NCI-H187 (cell line): ENCODE results near the gene SYNDIG1.

Experiments used
- DNase-seq, 2 experiments: peaks; one replicate each; lab custom pipeline; 2025; lab: John Stamatoyannopoulos, UW

SYNDIG1 gene

DNA sequence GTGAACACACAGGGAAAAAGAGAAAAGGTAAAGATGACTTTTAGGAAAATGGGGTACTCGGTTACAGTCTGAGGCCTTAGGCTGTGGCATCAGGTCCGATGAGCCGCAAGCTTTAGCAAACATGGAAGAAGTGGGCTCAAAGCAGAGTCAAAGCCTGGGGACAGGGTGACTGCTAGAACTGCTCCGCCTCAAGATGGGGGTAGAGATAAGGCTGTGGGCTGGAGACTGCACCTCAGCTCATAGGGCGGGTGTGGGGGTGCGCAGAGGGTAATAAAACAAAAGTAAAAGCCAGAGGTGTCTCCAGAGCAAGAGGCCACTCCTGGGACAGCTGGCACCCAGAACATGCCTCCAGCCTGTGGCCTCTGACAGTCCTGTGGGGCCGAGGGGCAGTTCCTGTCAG lies 21.3 kb upstream of the SYNDIG1 start:
- no peak for DNase-seq

DNA sequence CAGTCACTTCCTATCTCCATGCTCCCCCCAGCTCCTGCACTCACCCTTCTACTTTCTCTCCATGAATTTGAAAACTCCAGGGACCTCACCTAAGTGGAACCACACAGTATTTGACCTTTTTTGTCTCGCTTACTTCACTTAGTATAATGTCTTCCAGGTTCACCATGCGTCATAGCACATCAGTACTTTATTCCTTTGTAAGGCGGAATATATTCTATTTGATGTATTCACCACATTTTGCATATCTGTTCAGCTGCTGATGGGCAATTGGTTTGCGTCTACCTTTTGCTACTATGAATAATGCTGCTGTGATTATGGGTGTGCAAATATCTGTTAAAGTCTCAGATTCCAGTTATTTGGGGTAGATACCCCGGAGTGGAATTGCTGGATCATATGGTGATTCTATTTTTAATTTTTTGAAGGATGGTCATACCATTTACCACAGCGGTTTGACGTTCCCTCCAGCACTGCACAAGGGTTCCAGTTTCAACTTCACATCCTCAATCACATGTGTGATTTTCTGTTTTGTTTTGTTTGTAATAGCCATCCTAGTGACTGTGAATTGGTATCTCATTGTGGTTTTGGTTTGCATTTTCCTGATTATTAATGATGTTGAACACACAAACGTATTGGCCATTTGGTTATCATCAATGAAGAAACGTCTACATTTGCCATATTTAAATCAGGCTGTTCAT lies 20.3 kb upstream of the SYNDIG1 start:
- no peak for DNase-seq

DNA sequence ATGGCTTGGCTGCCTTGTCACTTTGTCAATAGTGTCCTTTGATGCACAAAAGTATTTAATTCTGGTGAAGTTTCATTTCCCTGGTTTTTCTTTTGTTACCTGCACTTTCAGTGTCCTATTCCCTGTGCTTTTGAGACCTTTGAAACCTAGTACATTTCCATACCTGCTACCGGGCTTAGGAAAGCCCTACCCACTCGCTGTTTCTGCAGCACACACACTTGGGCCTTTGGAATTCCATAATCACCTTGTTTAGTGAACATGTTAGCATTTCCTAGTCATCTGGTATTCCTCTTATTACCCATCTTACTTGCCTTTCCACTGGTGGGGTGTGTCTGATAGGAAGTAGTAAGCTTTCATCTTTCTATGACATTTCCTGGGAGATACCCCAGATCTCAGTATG lies 19.3 kb upstream of the SYNDIG1 start:
- no peak for DNase-seq

DNA sequence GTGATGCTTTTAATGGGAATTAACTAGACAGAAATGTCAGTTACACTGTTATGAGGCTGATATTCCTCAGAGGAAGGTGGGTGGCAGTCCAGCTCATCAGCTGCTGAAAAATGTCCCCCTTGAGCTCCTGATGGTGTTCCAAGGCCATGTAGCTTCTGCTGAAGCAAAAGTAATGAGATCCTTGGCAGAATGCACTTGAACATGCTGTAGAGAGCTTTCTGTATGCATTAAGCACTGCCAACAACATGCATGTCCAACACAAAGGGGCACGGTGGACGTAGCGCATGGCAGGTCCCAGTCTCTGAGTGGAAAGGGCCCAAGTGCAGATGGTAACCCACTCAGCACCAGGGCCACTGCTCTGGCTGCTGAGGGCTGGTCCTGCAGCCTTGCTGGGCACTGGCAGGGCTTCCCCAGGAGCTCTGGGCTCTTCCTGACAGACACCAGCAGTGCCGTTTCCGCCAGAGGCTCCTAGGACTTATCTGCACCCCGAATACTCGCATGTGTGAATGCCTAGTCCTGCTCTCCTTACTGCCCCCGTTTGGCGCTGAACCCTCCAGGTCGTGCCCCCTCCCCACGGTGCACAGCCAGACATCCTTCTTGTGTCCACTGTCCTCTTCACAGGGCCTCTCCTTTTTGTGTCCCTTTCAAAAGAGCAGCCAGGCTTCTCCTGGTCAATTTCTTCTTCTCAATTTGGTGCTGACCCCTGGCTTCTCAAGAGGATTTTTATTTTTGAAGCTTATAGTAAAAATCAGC lies 18.6 kb upstream of the SYNDIG1 start:
- DNase-seq, result no peak

DNA sequence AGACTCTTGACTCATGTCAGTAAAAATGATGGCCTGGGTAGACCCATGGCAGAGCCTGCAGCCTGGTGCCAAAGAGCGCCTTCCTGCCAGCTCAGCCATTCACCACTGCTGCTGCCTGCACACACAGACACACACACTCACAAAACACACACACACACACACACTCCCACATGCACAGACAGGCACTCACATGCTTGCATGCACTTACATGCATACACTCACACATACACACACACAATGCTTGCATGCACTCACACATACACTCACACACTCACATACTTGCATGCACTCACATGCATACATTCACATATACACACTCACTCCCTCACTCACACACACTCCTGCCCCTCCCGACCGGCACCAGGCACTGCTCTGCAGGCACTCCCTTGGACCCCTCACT lies 18.0 kb upstream of the SYNDIG1 start:
- DNase-seq, result no peak

DNA sequence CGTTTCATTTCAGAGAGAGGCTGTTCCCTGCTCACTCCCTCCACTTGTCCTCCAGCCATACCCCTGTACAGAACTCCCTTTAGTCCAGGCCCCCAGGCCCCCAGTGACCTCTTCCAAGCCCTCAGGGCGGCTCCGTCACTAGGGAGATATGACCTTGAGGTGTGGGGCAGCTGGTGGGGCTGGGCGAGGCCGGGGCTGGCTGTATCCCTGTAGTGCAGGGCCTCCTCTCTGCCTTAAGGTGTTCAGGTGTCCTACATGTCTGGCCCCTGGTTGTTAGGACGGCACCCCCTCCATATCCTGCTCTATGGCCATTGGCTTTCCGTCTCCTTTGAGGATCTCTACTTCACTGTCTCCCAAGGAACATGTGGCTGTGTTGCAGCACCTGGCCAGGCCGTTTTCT lies 17.4 kb upstream of the SYNDIG1 start:
- no peak for DNase-seq

DNA sequence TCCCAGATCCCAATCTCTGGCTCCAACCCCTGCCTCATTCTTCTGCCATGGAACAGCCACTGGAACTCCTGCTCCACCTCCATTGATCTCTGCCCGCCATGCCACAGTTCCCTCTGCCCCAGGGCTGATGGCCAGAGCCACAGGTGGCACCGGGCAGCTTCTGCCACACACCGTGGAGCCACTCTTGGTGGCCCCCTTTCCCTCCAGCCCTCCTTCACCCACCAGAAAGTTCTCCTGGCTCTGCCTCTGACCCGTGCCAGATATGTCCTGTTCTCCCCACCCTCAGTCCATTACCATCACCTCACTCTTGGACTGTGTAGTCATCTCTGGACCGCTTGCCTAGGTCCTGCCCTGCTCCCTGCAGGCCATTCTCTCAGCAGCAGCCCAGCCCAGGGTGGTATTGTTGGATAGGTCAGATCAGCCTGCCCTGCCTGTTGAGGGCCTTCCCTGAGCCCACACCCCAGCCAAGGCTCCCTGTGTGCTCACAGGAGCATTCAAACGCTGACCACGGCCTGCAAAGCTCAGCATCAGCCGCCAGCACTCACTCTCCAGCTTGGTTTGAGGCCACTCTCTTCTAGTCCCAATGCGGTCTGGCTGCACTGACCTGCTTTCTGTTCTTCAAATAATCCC lies 16.8 kb upstream of the SYNDIG1 start:
- DNase-seq, result no peak

DNA sequence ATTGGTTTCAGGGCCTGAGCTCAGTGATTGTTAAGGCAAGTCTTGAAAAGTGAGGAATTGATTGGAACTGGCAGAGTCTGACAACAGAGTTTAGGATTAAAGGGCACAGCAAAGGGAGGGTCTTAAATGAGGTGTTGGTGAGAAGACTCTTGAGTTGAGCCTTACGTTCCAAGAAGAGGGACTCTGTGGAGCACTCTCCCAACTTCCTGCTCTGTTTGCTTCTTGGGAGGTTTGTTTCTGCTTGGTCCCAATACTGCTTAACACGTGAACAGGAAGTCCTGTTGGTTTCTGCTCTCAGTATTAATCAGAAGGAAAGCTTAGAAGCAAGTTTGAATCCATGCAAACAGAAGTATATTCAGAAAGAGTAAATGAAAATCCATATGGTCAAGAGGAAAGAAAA lies 15.6 kb upstream of the SYNDIG1 start:
- DNase-seq, result no peak

DNA sequence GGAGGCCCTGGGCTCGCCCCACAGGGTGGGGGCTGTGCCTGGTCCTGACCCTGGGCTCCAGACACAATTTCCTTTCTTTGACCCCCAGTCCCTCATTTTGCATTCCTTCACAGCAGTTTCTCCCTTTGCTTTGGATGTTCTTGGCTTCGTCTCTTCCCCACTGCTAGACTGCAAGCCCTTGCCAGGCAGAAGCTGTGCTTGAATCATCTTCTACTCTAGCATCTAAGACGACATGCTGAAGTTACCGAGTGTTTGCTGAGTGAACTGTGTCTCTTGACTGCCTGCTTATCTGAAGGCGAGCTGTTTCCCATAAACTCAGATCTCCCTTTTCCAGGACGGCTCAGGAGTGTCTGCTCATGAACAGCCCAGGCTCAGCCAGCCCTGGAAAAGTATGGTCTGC lies 14.3 kb upstream of the SYNDIG1 start:
- DNase-seq, result peak in 1 of 2 experiments; percentile 23

DNA sequence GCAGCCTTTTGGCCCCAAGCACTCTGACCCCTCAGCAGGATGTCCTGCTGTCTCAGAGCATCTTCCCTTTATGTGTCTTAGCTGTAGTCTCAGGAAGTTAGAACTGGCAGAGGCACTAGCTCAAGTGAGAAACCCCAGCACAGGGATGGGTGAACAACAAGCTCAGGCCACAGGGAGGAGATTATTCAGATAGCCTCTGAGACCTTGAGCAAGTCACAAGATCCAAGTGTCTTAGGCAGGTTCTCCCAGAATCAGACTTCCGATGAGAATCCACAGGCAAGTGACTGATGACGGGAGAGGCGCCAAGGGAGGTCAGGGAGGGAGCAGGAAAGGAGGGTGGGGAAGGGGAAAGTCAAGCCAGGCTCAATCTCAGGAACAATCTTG lies 13.0 kb upstream of the SYNDIG1 start:
- DNase-seq, result no peak

DNA sequence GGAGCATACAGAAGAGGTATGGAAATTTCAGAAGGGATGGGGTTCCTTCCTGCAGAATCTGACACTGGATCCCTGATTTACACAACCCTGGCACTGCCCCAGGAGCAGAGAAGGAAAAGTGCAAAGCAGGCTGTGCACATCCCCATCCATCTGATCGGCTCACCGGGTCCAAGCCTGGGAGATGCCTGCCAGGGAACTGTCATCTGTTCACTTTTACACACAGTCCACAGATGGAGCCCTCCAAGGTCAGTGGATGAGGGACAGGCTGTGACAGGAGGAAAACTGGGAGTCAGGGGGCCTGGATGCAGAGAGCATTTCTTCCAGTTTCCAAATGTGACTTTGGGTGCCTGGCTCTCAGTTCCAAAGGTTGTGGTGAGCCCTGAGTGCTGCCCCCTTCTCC lies 11.0 kb upstream of the SYNDIG1 start:
- DNase-seq, result no peak

DNA sequence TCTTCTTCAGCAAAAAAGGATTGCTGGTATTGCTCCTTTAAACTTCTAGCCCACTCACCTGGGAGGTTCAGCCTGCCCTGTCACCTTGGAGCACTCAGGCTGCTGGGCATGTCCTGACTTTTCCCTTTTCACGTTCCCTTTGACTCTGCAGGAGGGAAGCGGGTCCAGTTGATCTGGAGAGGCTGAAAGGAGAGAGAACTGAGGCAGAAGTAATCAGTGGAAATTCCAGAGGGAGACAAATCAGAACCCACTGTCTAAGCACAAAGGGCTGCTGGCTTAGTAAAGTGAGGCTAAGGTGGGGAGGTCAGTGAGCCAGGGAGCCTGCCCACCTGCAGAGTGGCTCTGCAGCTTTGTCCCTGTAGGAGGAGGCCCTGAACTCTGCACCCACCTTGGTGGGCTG lies 9.7 kb upstream of the SYNDIG1 start:
- no peak for DNase-seq

DNA sequence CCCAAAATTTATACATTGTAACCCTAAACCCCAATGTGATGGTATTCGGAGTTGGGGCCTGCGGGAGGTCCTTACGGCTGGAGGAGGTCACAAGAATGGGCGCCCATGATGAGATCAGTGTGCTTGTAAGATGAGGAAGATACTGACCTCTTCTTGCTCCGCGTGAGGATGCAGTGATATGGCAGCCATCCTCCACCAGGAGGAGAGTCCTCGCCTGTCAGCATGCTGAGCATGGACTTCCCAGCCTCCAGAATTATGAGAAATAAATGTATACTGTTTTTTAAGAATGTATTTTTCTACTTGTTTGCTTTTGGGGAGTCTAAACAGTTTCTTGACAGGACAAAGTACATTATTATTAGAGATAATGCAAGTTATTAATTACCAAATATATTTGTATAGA lies 8.7 kb upstream of the SYNDIG1 start:
- no peak for DNase-seq

DNA sequence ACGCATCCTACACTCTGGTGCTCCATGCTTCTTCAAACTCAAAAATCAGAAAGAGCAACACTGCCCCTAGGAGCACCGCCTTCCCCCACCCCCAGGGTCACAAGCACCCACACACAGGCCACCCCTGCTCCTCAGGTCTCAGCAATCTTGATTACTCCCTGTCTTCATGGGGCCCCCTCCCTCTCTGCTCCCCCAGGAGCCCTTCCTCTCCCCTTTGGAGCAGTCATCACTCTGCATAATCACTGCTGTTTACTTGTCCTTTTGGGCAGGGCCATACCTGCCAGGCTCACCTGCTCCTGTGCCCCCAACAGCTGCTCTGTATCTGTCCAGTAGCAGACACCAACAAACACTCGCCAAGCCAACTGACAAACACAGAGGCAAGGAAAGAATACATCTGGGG lies 7.6 kb upstream of the SYNDIG1 start:
- DNase-seq, result no peak

DNA sequence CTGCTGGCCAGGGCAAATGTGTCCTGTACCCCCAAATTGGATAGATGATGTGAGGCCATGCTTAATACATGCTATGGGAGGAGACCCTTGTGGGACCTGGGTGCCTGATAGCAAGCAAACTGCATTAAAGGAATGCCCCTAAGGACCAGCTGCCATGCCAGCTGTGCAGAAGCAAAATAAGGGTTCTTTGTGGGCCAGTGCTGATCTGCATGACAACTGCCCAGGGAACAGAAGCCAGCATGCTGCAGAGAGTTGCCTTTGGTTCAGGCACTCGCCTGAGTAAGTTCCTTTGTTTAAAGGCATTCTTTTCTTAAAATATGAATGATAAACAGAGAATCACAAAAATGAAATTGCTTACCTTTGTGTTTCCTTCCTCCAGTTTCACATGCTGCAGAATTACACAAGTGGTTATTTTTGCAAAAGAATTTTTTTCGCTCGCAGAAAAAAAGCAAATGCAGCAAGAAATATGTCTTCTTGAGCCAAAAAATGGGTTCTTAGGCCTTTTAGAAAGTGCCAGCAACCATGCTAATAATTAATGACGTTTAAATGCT lies 6.9 kb upstream of the SYNDIG1 start:
- DNase-seq, result no peak

DNA sequence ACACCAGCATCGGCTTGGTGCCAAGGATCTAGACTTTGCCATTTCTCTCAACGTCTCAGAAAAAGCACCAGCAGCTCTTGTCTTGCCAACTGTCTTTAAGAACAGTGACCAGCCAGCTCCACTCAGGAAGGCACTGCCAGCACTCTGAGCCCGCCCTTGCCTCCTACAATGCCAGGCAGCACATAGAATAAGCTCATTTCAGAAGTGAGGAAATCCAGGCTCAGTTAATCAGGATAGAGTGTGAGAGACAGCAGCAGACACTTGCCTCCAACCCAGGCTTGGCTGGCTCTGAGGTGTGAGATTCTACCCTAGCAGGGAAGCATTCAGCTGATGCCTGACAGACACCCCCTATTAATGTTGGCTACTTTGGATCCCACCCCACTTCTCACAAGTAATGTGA lies 4.3 kb upstream of the SYNDIG1 start:
- DNase-seq, result no peak

DNA sequence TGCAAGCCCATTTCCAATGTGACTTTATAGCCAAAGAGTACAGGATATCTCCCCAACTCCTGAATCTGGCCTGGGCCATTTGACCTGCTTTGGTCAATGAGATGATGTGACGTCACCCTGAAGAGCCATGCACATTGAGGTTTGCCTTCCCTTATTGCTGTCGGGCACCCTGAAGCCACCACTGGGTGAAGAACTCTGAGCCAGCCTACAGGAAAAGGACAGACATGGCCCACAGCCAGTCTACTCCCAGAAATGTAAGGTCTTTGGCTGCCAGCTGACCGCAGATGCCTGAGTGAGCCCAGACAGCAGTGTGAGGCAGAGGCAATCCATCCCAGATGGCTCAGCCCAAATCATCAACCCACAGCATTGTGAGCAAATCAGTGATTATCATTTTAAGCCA lies 3.7 kb upstream of the SYNDIG1 start:
- DNase-seq, result no peak

DNA sequence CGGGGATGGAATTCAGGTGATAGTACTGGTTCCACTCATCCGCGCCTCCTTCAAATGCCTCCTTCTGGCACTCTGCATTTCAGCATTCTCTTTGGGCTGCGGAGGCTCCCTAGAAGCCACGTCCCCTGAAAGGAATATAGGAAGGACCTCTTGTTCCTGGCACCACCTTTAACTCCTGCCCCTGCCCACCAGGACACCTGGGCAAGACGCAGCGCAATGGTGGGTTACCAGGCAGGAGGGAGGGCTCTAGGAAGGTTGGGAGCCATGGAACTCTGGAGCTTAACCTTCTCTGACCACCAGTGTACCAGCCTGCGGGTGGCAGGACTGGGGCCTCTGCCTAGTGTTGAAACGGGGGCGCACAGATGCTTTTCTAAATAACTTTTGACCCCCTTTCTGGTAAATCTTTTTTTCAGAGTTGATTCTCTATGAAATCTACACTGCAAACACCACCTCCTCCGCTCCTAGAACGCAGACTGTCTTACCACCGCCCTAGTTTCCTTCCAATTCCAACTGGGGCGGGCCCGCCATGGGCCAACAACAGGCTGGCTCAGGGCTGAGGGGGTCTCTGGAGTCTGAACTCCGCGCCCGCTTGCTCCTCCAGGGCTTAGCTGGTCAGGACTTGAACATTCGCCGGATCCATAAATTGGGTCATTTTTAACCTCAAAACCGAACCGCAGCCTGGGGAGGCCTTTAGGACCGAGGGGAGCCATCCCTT lies 871 bp upstream of the SYNDIG1 start:
- DNase-seq, result no peak

DNA sequence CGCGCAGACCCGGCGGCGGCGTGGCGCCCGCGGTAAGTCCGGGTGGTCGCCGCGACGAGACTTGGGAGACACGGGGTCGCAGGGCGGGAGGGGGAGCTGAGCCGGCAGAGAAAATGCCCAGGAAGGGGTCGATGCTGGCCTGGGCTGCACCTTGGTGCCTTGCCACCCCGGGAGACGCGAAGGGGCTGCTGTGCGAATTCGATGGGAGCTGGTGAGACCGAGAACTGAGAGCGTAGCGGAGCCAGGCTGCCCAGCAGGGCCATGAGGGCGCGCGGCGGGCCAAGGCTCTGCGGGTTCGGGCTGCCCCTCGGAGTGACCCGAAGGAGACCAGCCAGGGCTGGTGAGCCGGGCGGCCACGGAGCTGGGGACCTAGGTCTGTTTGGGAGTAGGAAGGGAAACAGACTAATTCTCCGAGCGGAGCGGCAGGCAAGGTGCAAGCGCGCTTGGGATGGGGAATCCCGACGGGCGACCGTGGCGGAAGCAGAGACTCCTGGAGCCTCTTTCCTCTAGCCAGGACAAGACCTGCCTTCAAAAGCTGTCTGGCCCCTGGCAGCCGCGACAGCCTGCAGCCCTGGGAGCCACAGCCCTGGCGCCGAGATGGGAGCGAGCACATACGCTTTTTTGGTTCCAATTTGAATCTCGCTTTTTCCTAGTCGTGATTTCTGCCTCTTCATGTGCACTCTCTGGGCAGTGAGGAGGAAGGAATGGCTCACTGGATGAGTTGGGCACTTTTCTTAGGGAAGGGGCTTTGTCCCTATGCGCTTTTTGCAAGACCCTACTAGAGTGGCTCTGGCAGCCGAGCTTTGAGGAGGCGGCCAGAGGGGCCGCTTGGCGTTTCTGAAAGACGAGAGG lies 691 bp downstream of the SYNDIG1 start:
- no peak for DNase-seq

DNA sequence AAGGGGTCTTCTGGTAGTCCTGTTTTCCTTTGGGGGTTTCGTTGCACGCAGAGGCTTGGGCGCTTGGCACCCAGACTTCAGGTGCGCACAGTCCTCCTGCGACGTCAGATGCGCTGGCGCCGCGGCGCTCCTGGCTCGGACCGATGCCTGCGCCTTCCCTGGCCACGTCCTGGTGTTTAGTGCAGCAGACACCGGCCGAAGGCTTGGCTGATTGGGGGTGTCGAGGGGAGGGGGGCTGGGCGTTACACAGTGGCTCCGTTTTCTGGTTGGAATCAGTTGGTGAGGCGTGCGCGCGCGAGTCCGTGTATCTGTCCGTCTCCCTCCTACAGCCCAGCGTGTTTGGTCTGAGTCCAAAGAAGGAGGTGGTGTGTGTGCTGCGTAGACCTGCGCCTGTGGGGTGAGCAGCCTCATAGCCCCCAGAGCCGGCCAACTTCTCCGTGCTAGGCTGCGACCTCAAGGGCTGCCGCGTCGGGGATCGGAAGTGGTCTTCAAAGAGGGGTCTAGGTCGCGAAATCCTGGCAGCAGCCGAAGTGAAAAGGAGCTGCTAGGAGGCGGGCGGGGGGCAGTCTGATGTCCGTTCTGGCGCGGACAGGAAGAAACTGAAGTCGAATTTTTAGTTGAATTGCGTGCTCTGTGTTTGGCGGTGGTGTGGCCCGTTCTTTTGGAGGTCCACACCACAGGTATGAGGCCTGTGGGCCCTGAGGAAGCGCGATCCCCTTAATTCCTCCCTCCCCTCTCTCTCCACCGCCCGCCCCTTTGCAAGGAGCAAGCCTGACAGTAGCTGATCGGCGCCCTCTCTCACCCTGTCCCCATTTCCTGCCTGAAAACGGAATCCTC lies 1.5 kb downstream of the SYNDIG1 start:
- DNase-seq, result no peak

DNA sequence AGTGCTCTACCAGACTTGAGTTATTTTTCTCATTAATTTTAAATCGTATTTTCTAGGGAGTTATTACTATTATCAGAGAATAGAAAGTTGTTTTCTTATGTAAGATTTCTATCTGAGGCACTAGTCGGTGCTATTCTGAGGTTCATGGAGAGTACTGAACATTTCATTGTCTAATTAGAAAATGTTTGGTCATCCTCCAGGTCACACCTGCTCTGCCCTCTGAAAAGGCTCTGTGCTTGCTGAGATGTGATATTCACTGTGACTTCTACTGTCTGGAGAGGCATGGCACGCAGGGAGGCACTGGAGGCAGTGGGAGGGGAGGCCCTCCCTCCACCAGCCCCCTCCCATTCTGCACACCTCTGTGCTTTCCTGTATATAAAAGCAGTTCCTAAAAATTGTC lies 3.0 kb downstream of the SYNDIG1 start:
- no peak for DNase-seq
